ENCODE data around the gene FAM174C.

FAM174C gene

DNA sequence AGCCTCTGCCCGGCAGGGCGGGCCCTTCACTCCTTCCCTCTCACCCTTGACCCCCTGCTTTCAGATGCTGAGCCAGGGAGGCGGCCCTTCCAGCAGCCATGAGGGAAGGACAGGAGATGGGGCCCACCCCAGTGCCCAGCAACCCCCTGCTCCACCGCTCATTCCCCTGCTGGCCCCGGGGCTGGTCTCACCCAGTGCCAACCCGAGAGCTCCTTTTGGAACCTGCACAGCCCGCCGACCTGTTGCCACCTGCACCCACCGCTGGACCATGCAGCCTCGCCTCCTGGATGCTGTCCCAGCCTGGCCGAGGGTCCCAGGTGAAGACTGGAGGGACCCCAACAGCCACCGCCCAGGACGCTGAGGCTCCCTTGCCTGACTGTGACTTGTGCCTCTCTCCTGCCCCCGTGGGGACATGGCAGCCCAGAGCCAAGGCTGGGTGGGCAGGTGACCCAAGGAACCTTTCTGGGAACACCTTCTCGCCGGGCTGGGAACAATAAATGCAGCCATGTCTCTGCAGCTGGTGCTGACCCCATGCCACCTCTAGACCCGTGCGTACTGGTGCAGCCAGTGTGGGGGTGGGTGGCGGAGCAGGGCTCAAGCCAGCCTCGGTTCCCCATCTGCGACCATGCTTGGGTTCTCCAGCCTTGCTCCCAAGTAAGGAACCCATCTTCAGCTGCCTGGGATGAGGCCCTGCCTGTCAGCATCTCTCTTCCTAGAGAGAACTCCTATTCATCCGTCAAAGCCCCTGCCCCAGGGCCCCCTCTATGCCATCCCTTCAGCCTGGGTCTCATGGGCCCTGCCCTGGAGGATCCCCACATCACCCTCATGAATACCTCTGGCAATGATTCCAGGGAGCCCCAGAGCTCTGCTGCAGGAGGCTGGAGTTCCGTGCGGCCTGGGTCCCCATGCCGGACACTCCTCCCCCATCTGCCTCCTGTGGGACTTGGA is 3.7 kb downstream of the FAM174C start:
- TF ChIP-seq CTCF (IDR thresholded peaks at IDR 0.05; ENCODE audit: control insufficient read depth, extremely low read depth, insufficient read depth): no peak
- H3K4me3 ChIP-seq (ENCODE audit: low read depth, low read length): no peak overlapping the region
- no peak for DNase-seq (ENCODE audit: low read depth)

DNA sequence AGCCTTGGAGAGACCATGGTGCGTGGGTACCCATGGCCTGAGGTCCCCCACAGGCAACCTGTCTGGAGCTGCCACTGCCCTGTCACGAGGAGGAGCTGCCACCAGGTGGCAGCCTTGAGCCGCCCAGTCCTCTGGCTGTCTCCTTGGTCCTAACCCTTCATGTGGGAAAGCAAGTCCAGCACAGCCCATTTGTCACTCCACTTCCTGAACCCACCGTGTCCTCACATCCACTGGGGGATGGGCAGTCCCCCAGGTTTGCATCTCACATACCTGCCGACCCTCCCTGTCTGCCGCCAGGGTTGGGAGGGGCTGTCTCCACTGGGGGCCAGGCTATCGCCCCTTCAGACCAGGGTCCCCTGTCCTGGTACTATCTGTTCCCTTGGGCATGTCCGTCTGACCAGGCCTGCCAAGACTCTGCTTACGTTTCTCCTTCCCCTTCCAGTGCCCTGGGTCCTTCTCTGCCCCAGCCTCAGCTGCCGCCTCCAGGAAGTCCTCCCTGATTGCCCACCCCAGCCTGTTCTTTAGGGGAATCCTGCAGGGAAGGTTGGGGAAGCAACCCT is 4.5 kb downstream of the FAM174C start:
- TF ChIP-seq CTCF (IDR thresholded peaks at IDR 0.05; ENCODE audit: control insufficient read depth, extremely low read depth, insufficient read depth): peak; percentile 91
- no peak overlapping the region for H3K4me3 ChIP-seq (ENCODE audit: low read depth, low read length)
- DNase-seq (ENCODE audit: low read depth): no peak

DNA sequence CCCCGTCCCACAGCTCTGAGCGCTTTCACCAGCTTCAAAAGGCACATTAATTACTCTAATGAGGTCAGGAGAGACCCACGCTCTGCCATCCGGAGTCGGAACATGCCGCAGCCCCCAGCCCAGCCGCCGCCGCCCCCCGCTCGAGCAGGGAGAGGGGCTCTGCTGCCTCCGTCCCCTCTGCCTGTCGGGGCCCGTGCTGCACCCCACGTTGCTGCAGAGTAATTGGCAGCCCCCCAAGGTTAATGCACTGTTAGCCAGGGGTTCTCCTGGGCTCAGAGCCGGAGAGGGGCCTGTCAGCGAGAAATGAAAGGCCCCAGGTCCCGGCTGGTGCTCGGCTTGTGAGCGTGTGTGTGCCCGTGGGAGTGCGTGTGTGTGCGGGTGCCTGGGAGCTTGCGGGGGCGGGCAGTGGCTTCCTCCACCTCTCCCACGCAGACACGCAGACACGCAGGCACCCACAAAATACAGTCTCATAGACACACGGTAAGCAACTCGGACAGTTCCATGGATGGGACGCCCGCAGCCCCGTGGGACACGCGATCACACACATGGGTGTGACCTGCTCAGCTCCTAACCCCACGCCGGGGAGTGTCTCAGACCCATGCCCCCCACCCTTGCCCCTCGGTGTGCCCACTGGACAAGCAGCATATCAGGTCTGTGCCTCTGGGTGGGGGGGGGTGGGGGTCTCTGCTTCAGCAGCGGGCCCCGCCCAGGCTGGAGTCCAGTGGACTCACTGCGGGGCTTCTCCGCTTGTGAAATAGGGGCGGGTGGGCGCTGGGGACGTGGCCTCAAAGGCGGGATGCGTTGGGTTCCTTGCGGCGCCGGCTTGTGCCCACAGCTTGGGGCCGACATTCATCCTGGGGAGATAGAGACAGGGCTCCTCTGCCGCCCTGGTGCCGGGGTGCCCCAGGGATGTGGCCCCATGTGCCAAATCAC is 5.6 kb downstream of the FAM174C start:
- H3K4me3 ChIP-seq (ENCODE audit: low read depth, low read length): no peak overlapping the region
- TF ChIP-seq CTCF (IDR thresholded peaks at IDR 0.05; ENCODE audit: control insufficient read depth, extremely low read depth, insufficient read depth): no peak
- DNase-seq (ENCODE audit: low read depth): no peak

DNA sequence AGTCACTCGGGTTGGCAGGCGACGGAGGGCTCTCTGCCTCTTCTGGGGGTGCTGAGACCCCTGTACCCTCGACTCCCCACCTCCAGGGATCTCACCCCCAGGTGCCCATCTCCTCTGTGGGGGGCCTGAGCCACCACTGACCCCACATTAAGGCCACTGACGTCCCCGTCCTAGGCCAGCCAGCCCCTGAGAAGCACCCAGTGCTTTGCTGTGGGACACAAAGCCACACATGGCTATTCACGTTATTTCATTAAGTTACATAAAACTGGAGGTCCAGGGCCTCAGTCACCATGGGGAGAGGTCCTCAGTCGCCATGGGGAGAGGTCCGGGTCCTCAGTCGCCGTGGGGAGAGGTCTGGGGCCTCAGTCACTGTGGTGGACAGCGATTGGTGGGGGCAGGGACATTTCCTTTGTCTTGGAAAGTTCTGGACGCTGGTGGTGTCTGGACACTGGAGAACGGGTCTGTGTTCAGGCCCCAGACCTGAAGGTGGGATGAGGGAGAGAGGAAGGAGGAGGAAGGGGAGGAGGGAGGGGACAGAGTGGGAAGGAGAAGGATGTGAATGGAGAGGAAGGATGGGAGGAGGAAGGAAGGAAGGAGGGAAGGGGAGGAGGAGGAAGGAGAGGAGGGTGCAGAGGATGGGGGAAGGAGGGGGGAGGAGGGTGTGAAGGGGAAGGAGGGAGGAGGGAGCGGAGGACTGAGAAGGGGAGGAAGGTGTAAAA is 6.4 kb downstream of the FAM174C start:
- no peak for TF ChIP-seq CTCF (IDR thresholded peaks at IDR 0.05; ENCODE audit: control insufficient read depth, extremely low read depth, insufficient read depth)
- DNase-seq (ENCODE audit: low read depth): no peak
- no peak overlapping the region for H3K4me3 ChIP-seq (ENCODE audit: low read depth, low read length)

DNA sequence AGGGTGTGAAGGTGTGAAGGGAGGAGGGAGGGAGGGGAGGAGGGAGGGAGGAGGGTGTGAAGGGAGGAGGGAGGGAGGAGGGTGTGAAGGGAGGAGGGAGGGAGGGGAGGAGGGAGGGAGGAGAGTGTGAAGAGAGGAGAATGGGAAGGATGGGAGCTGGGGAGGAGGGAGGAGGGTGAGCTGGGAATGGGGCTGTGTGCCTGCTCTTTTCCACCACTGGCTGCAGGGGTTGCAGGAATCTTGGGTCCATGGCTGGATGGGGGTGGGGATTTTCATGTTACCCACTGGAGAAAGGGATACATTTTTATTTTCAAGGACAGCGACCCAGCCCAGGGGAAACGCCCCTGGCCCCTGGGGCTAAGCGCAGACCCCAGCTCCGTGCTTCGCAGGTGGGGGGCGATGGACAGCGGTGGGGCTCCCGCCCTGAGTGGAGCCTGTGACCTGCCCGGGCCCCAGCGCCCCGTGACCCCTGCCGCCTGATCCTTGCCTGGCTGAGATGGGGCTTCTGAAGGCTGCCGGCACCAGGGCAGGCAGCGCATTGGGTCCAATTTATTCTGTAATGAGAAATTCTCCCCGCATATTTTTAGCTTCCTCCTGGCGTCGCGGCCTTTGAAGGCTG is 7.4 kb downstream of the FAM174C start:
- no peak for DNase-seq (ENCODE audit: low read depth)
- no peak for TF ChIP-seq CTCF (IDR thresholded peaks at IDR 0.05; ENCODE audit: control insufficient read depth, extremely low read depth, insufficient read depth)

More for the DNA sequence above, 7.4 kb downstream of the FAM174C start:
- no peak overlapping the region for H3K4me3 ChIP-seq (ENCODE audit: low read depth, low read length)
